H1 (cell line): ENCODE results near the gene ATXN2. TPM values are rescaled to one million over a fixed set of nuclear protein-coding genes. Genes with fewer than 3 reads are reported as not detected.

ENCODE experiments used
- CTCF ChIA-PET: fragments of 300-600 bp; sonication (Branson Sonifier 250); formaldehyde crosslinking; loops from one replicate; lab custom pipeline; 2021; ENCODE audit not compliant: partially characterized antibody; lab: Charles Lee
- POLR2A ChIA-PET: fragments of 300-600 bp; sonication (Branson Sonifier 250); formaldehyde crosslinking; loops from one replicate; lab custom pipeline; 2021; ENCODE audit warnings: inconsistent platforms; ENCODE audit not compliant: partially characterized antibody; lab: Charles Lee
- DNase-seq, 2 experiments: peaks; one replicate each; pipeline versions ENCODE4 v3.0.0 to v3.0.0-alpha.2; 2010 to 2022; ENCODE audit warnings: low spot score in 2 of 2, low read depth in 1 of 2, mixed read lengths in 1 of 2
- FAIRE-seq: peaks from 2 replicates; lab custom pipeline; 2011; peaks lifted over from hg19 to GRCh38; lab: Jason Lieb, UNC
- H2AFZ ChIP-seq: 2 replicates; pipeline ENCODE4 v1.8.1; 2012; ENCODE audit warnings: low read length, inconsistent platforms
- H2AK5ac ChIP-seq: 2 replicates; pipeline ENCODE4 v1.6.1; 2013; ENCODE audit warnings: low read depth, low read length
- H2BK120ac ChIP-seq: replicated peaks from 2 replicates; pipeline ENCODE3; 2013; ENCODE audit warnings: low read depth, low read length, inconsistent platforms
- H2BK12ac ChIP-seq: 2 replicates; pipeline ENCODE4 v1.6.1; 2013; ENCODE audit warnings: low read depth, low read length
- H2BK15ac ChIP-seq: 2 replicates; pipeline ENCODE4 v1.6.1; 2013; ENCODE audit warnings: low read length
- H2BK20ac ChIP-seq: 2 replicates; pipeline ENCODE4 v1.6.1; 2013; ENCODE audit warnings: low read length
- H2BK5ac ChIP-seq: 2 replicates; pipeline ENCODE4 v1.6.1; 2013; ENCODE audit warnings: low read depth, low read length
- H3K14ac ChIP-seq: 2 replicates; pipeline ENCODE4 v1.6.1; 2013; ENCODE audit warnings: inconsistent platforms; ENCODE audit not compliant: insufficient read length
- H3K18ac ChIP-seq: 2 replicates; pipeline ENCODE4 v1.6.1; 2013; ENCODE audit warnings: low read length; ENCODE audit errors: extremely low read depth
- H3K23ac ChIP-seq: 2 replicates; pipeline ENCODE4 v1.6.1; 2013; ENCODE audit warnings: inconsistent platforms; ENCODE audit not compliant: insufficient read length
- H3K23me2 ChIP-seq: 2 replicates; pipeline ENCODE4 v1.6.1; 2013; ENCODE audit warnings: low read depth, low read length
- H3K27ac ChIP-seq: 2 replicates; pipeline ENCODE4 v1.6.1; 2011; ENCODE audit warnings: low read depth, low read length, inconsistent platforms
- H3K27me3 ChIP-seq, 4 experiments: replicated peaks in 1 of 4; 1 replicate in 1 of 4; 2 replicates in 3 of 4; pipeline versions ENCODE4 v1.6.1 to v1.8.1; 2011 to 2013; ENCODE audit warnings: low read length in 3 of 4, mild to moderate bottlenecking in 3 of 4, inconsistent platforms in 2 of 4, mixed read lengths in 2 of 4, moderate library complexity in 1 of 4; ENCODE audit not compliant: control insufficient read depth in 3 of 4, insufficient read depth in 3 of 4; ENCODE audit errors: extremely low read depth in 1 of 4
- H3K36me3 ChIP-seq, 4 experiments: 2 replicates each; pipeline versions ENCODE4 v1.6.1 to v1.8.1; 2011 to 2013; ENCODE audit warnings: mild to moderate bottlenecking in 4 of 4, low read length in 3 of 4, moderate library complexity in 2 of 4, control low read depth in 1 of 4, inconsistent platforms in 1 of 4; ENCODE audit not compliant: insufficient read depth in 4 of 4, control insufficient read depth in 2 of 4
- H3K4ac ChIP-seq: replicated peaks from 2 replicates; pipeline ENCODE3; 2013; ENCODE audit warnings: low read length, low read depth, mixed read lengths, inconsistent platforms; ENCODE audit not compliant: insufficient read length
- H3K4me1 ChIP-seq, 4 experiments: replicated peaks in 1 of 4; 1 replicate in 1 of 4; 2 replicates in 3 of 4; pipeline versions ENCODE4 v1.6.1 to v1.8.1; 2011 to 2013; ENCODE audit warnings: low read length in 3 of 4, inconsistent platforms in 2 of 4, mixed read lengths in 1 of 4; ENCODE audit not compliant: insufficient read depth in 4 of 4, control insufficient read depth in 3 of 4
- H3K4me2 ChIP-seq, 2 experiments: 2 replicates each; pipeline versions ENCODE4 v1.6.1 to v1.8.1; 2011 to 2013; ENCODE audit warnings: low read depth in 2 of 2, low read length in 2 of 2, control low read depth in 1 of 2, inconsistent platforms in 1 of 2, mild to moderate bottlenecking in 1 of 2; ENCODE audit not compliant: insufficient read depth in 1 of 2
- H3K4me3 ChIP-seq, 4 experiments: fragments of 200-600, 300-600 bp in 1 of 4; sonication (generic), shearing (Covaris generic), sonication (Bioruptor Twin) in 1 of 4; 2 replicates each; pipeline versions ENCODE4 v1.5.1 to v1.8.1; 2011 to 2016; ENCODE audit warnings: low read length in 4 of 4, low read depth in 3 of 4, control low read depth in 2 of 4, inconsistent platforms in 2 of 4, mild to moderate bottlenecking in 2 of 4, mixed read lengths in 1 of 4, moderate library complexity in 1 of 4; ENCODE audit not compliant: insufficient read depth in 2 of 4; ENCODE audit errors: extremely low read depth in 1 of 4
- H3K56ac ChIP-seq: replicated peaks from 2 replicates; pipeline ENCODE3; 2013; ENCODE audit warnings: low read depth, mild to moderate bottlenecking, mixed read lengths, low read length, inconsistent platforms; ENCODE audit not compliant: insufficient read length
- H3K79me1 ChIP-seq: 2 replicates; pipeline ENCODE4 v1.6.1; 2013; ENCODE audit warnings: low read depth, low read length, control low read depth
- H3K79me2 ChIP-seq, 2 experiments: 2 replicates each; pipeline versions ENCODE4 v1.6.1 to v1.8.1; 2012 to 2013; ENCODE audit warnings: low read length in 2 of 2, mild to moderate bottlenecking in 2 of 2, inconsistent platforms in 1 of 2; ENCODE audit not compliant: insufficient read depth in 2 of 2, control insufficient read depth in 1 of 2
- H3K9ac ChIP-seq, 4 experiments: replicated peaks in 1 of 4; 1 replicate in 1 of 4; 2 replicates in 3 of 4; pipeline versions ENCODE4 v1.6.1 to v1.8.1; 2011 to 2013; ENCODE audit warnings: low read depth in 3 of 4, low read length in 3 of 4, control low read depth in 2 of 4, mild to moderate bottlenecking in 2 of 4, moderate library complexity in 2 of 4, inconsistent platforms in 1 of 4; ENCODE audit errors: extremely low read depth in 1 of 4
- H3K9me3 ChIP-seq, 2 experiments: 2 replicates each; pipeline versions ENCODE4 v1.6.1 to v1.8.1; 2012 to 2013; ENCODE audit warnings: mild to moderate bottlenecking in 2 of 2, moderate library complexity in 2 of 2, control low read depth in 1 of 2, inconsistent platforms in 1 of 2, low read depth in 1 of 2, low read length in 1 of 2, mixed read lengths in 1 of 2; ENCODE audit not compliant: insufficient read depth in 2 of 2
- H4K20me1 ChIP-seq, 2 experiments: replicated peaks in 1 of 2; 2 replicates each; pipeline versions ENCODE3 to v1.8.1; 2011 to 2013; ENCODE audit warnings: inconsistent platforms in 2 of 2, low read length in 2 of 2, mild to moderate bottlenecking in 1 of 2; ENCODE audit not compliant: insufficient read depth in 2 of 2, control insufficient read depth in 1 of 2
- H4K5ac ChIP-seq: 2 replicates; pipeline ENCODE4 v1.6.1; 2013; ENCODE audit warnings: low read length, low read depth, mixed read lengths, inconsistent platforms; ENCODE audit not compliant: insufficient read length
- H4K8ac ChIP-seq: 2 replicates; pipeline ENCODE4 v1.8.0; 2013; ENCODE audit warnings: mild to moderate bottlenecking, moderate library complexity, low read length, inconsistent platforms; ENCODE audit not compliant: insufficient read depth; ENCODE audit errors: extremely low read depth
- H4K91ac ChIP-seq: replicated peaks from 2 replicates; pipeline ENCODE3; 2013; ENCODE audit warnings: low read length, mixed read lengths, inconsistent platforms; ENCODE audit not compliant: insufficient read length
- WGBS, 2 experiments: shearing (Covaris generic) in 1 of 2; methylation state at CpG; one replicate each; pipeline versions ENCODE4 v1.1.6 to v1.1.7; 2013 to 2015; ENCODE audit warnings: low lambda C conversion rate in 2 of 2, mixed read lengths in 2 of 2, inconsistent platforms in 1 of 2, low coverage in 1 of 2, missing lambda C conversion rate in 1 of 2; ENCODE audit not compliant: insufficient replicate concordance in 2 of 2, insufficient coverage in 1 of 2, insufficient read length in 1 of 2; ENCODE audit errors: extremely low coverage in 1 of 2, missing lambda C conversion rate in 1 of 2; 5-methylcytosine and 5-hydroxymethylcytosine counted together
- polyA plus RNA-seq, 7 experiments: library from polyadenylated mRNA; depleted of rRNA in 3 of 7; stranded (reverse) in 5 of 7; unstranded in 2 of 7; fragments of >200 nt in 5 of 7; fragments of 200-250 nt in 2 of 7; gene quantifications; 1 replicate in 5 of 7; 2 replicates in 1 of 7; 4 replicates in 1 of 7; pipeline versions ENCODE4 v1.2.1 to v1.2.3, GENCODE V29; 2011 to 2013; ENCODE audit warnings: missing spikeins in 2 of 7, mixed read lengths in 2 of 7
- total RNA-seq: library from RNA; stranded (reverse); fragmentation: NEBNext Ultra II Directional; extraction: Animal tissue kit (Norgen Biotek cat#: 25700); gene quantifications from 2 replicates; pipeline ENCODE4 v1.2.1, GENCODE V29; 2021
- TF ChIP-seq, protein P1 (sequence below): IDR thresholded peaks from 2 replicates; pipeline ENCODE4 v1.6.1; 2012; ENCODE audit warnings: inconsistent platforms

The ATXN2 gene
- total and polyA plus RNA-seq, 2 of the 8 experiments (the other 6 are each of a cell fraction or from before 2014, with no cell fraction given) = 46.6 to 80.7 TPM

GRCh38 chr12:111643427-111643826 is 44.3 kb upstream of the ATXN2 start:
- Histone ChIP-seq H3K9me3 (no peaks in the 10 kb centered on the region), H3K23me2 (no peaks in the 10 kb centered on the region), H4K8ac (no peak overlapping the region), H3K4me2 (no peak overlapping the region), H3K27ac (no peak overlapping the region), H2BK120ac (no peak overlapping the region), H2BK12ac (no peak overlapping the region), H3K27me3 (no peaks in the 10 kb centered on the region), H3K4me3 (no peak overlapping the region), H4K5ac (no peak overlapping the region), H3K56ac (no peak overlapping the region), H3K79me1 (no peaks in the 10 kb centered on the region; the same call in 1 of the 2 replicates), H3K79me2 (no peaks in the 10 kb centered on the region), H3K4me1 (no peaks in the 10 kb centered on the region), H2AK5ac (no peak overlapping the region), H3K18ac (no peak overlapping the region), H3K36me3 (peaks cover 0 to 44% (median 20%) of the 10 kb centered on the region in 4 experiments), H2BK20ac (no peak overlapping the region), H3K4ac (no peak overlapping the region), H2BK15ac (no peak overlapping the region), H3K23ac (no peak overlapping the region), H3K9ac (no peak overlapping the region), H2BK5ac (no peak overlapping the region), H3K14ac (no peak overlapping the region), H2AFZ (no peak overlapping the region), H4K20me1 (no peaks in the 10 kb centered on the region), H4K91ac (no peak overlapping the region)
- DNase-seq = no peak
- POLR2A ChIA-PET = interaction anchor here (0.9 to 1.5 kb wide), 3 partner anchors 10 to 38 kb away, joined by 3 to 4 read pairs (median 3); no protein-coding TSS in a partner anchor
- 100% methylated on average over 3 of the region's 3 CpGs; no CpG with 5 or more reads in 1 of the 2 experiments for WGBS, 2 experiments
- CTCF ChIA-PET = interaction anchor here (0.6 to 1.6 kb wide), 6 partner anchors 9 to 104 kb away, joined by 3 to 6 read pairs (median 4); no protein-coding TSS in a partner anchor
- FAIRE-seq = no peak
- TF ChIP-seq, protein P1, sequence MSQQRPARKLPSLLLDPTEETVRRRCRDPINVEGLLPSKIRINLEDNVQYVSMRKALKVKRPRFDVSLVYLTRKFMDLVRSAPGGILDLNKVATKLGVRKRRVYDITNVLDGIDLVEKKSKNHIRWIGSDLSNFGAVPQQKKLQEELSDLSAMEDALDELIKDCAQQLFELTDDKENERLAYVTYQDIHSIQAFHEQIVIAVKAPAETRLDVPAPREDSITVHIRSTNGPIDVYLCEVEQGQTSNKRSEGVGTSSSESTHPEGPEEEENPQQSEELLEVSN = no peak
